GM18498 (cell line): ENCODE data around the gene EXOC5.

Experiments
- ATAC-seq: cut with Tn5 transposase; IDR thresholded peaks from one replicate; pipeline ENCODE4 v1.9.1; 2021; ENCODE audit warnings: mild to moderate bottlenecking, moderate library complexity; ENCODE audit not compliant: unreplicated experiment

The EXOC5 gene

DNA sequence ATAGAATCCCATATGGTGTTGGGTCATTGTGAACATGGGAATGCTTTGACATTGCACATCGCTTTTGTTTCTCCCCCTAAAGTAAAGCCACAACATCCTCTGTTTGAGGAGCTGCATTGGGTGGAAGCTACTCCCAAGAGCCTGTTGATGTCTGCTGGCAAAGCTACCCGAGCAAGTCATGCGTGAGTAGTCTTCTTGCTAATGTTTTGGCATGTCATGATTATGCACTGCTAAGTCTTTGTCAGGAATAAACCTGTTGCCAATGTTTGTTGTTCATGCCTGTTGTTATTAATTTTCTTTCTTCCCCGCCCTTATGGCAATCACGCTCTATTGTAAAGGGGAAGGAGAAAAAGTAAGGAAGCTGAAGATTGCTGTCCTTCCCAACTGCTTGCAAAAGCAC is 97.3 kb downstream of the EXOC5 start:
- ATAC-seq, result no peak

- ATAC-seq, result no peak
Measured at GRCh38 chr14:57169901-57170300, 98.8 kb downstream of the EXOC5 start.

- no peak for ATAC-seq
Measured at GRCh38 chr14:57168138-57168679, 100.5 kb downstream of the EXOC5 start.

GRCh38 chr14:57161583-57162234 is 107.0 kb downstream of the EXOC5 start:
- no peak for ATAC-seq

DNA sequence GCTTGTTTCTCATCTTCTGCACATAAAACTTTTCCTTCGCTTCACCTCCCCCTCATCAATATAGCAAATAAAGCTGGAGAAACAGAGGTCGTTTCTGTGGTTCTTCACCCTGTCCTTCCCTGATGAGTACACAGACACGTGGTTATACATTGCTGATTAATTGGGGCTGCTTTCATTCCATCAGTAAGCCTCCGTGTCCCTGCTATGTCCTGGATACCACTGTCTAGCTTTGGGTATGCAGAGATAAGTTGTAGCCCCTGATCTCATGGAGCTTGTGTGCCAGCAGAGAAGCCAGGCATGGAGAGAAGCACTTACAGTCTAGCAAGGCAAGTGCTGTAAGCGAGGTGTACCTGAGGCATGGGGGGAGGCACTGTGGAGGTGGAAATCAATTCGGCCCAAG is 108.4 kb downstream of the EXOC5 start:
- no peak for ATAC-seq

GRCh38 chr14:57153286-57153685 is 115.4 kb downstream of the EXOC5 start:
- no peak for ATAC-seq
